Adipocyte (in vitro differentiated cells): ENCODE results near the gene NCSTN.
A peak's percentile ranks its signal among the peaks of the same experiment; 100 is the strongest.

Experiments
- DNase-seq: peaks from one replicate; pipeline ENCODE4 v3.0.0-alpha.2; 2015; ENCODE audit warnings: low read depth
- H3K27me3 ChIP-seq: replicated peaks from 2 replicates; pipeline ENCODE4 v1.7.0; 2013; ENCODE audit warnings: mild to moderate bottlenecking, low read length, moderate library complexity; ENCODE audit not compliant: control insufficient read depth, insufficient read depth
- H3K36me3 ChIP-seq: 2 replicates; pipeline ENCODE4 v1.7.0; 2013; ENCODE audit warnings: low read length, mild to moderate bottlenecking, moderate library complexity; ENCODE audit not compliant: control insufficient read depth, insufficient read depth, severe bottlenecking
- H3K4me1 ChIP-seq: 2 replicates; pipeline ENCODE4 v1.7.0; 2013; ENCODE audit warnings: mild to moderate bottlenecking, low read length, moderate library complexity; ENCODE audit not compliant: control insufficient read depth, insufficient read depth
- H3K4me3 ChIP-seq: 2 replicates; pipeline ENCODE4 v1.7.0; 2013; ENCODE audit warnings: mild to moderate bottlenecking, low read length, moderate library complexity
- H3K9ac ChIP-seq: 2 replicates; pipeline ENCODE4 v1.7.0; 2013; ENCODE audit warnings: mild to moderate bottlenecking, low read length, moderate library complexity
- H3K9me3 ChIP-seq: 2 replicates; pipeline ENCODE4 v1.7.0; 2013; ENCODE audit warnings: mild to moderate bottlenecking, low read length, moderate library complexity; ENCODE audit not compliant: control insufficient read depth

The NCSTN gene

DNA sequence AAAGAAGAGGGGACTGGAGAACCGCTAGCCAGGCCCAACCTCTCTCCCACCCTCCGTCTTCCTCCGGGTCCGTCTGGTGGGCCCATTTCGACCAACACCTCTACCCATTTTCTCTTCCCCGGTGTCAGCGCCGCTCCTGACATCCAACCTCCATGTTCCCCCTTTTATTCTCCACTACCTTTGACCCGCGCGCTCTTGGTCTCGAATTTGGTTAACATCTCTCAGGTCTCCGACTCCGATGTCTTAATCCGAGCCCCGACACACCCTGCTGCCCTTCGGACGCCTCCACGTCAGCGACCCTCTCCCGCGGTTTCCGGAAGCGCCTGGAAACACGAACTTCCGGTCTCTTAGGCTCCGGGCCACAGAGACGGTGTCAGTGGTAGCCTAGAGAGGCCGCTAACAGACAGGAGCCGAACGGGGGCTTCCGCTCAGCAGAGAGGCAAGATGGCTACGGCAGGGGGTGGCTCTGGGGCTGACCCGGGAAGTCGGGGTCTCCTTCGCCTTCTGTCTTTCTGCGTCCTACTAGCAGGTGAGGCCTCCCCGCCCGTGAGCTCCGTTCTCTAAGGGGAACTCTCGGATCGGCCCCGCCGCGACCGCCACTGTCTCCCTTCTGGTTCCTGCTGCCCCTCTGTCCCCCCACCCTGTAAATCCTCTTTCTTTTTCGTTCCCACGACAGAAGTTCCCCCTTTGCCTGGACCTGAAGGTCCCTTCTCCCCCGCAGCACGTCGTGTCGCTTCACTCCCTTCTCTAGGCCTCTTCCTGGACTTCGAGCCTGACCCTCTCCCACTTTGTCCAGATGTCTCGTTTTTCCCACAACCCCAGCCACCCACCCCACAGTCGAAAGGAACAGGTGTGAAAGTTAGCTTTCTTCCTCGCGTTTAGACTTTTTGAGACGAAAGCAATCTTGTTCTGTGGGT, at the start of gene NCSTN, which contains the start of gene COPA:
TSS of gene NCSTN (plus strand) at position 431 of the 917 bp plus-strand sequence. CDS start at position 445, 14 bp downstream.
TSS of gene COPA (minus strand) at position 298 of the 917 bp plus-strand sequence. CDS start at position 218, 80 bp downstream.
- H3K4me3 ChIP-seq: peak within 1 kb of the TSS; percentile 99
- H3K4me1 ChIP-seq: peaks cover 40% of the 10 kb centered on the region
- peaks cover 53% of the 10 kb centered on the region for H3K36me3 ChIP-seq
- H3K9me3 ChIP-seq: no peaks in the 10 kb centered on the region
- peak within 1 kb of the TSS; percentile 94 for H3K9ac ChIP-seq
- DNase-seq: peak; percentile 99
- H3K27me3 ChIP-seq: no peaks in the 10 kb centered on the region

GRCh38 chr1:160296036-160296435, 47.1 kb upstream of the NCSTN start:
- no peak overlapping the region for H3K9ac ChIP-seq
- H3K27me3 ChIP-seq: no peaks in the 10 kb centered on the region
- H3K9me3 ChIP-seq: no peaks in the 10 kb centered on the region
- H3K36me3 ChIP-seq: peaks cover 98% of the 10 kb centered on the region
- DNase-seq: no peak
- H3K4me3 ChIP-seq: no peak overlapping the region
- H3K4me1 ChIP-seq: peaks cover 47% of the 10 kb centered on the region

- peaks cover 92% of the 10 kb centered on the region for H3K36me3 ChIP-seq
- H3K4me3 ChIP-seq: no peak overlapping the region
- no peak overlapping the region for H3K9ac ChIP-seq
- no peaks in the 10 kb centered on the region for H3K9me3 ChIP-seq
- H3K4me1 ChIP-seq: peaks cover 14% of the 10 kb centered on the region
- no peak for DNase-seq
- no peaks in the 10 kb centered on the region for H3K27me3 ChIP-seq
Observed at GRCh38 chr1:160300173-160300572, 43.0 kb upstream of the NCSTN start.

DNA sequence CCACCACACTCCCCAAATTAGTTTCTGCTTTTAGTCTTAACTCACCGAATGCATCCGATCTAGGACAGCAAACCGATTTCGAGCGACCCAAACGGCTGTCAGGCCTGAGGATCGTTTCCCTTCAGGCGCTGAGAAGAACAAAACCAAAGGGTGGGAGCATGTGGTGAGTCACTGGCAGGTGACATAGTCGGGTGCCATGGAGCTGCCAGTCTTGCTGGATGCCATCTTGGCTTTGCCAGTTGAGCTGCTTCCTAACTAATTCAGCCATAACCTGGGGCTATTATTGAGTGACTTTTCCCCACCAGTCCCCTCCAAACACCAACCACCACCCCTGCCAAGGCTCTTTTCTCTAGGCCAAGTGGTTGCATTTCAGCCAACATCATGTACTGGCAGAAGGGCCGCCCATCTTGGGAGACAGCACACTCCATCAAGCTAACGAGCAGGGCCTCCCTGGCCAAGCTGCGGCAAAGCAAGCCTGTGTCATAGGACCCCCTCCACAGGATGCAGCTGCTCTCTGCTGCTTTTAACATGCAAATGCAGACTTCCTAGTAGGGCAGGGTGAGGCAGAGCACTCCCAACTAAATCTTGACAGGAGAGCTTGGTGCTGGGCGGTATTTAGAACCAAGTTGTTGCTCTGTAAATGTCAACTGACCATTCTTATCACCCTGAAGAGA, 35.9 kb upstream of the NCSTN start:
- Histone ChIP-seq H3K9ac (no peak overlapping the region), H3K4me1 (peaks cover 28% of the 10 kb centered on the region), H3K9me3 (no peaks in the 10 kb centered on the region), H3K27me3 (no peaks in the 10 kb centered on the region), H3K36me3 (peaks cover 95% of the 10 kb centered on the region), H3K4me3 (no peak overlapping the region)
- no peak for DNase-seq

- Histone ChIP-seq H3K9me3 (no peaks in the 10 kb centered on the region), H3K9ac (peak overlapping the region; percentile 65), H3K4me1 (peaks cover 28% of the 10 kb centered on the region), H3K4me3 (peak overlapping the region; percentile 49), H3K27me3 (no peaks in the 10 kb centered on the region), H3K36me3 (peaks cover 97% of the 10 kb centered on the region)
- peak; percentile 5 for DNase-seq
Observed at GRCh38 chr1:160308451-160309184, 34.6 kb upstream of the NCSTN start.

DNA sequence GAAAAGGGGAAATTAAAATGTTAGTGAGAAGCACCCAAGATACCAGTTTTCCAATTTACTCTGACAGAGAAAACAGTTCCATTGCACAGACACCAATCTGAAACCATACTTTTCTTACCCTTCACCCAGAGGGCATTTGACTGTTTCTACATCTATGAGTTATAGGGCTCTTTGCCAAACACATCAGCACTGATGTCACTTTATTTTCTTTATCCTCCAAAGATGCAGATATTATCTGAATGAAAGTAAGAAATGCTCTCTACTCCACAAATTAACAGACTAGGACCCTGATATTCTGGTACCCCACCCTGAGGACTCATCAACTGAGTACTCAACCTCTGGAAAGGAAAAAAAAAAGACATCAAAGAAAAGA, 34.0 kb upstream of the NCSTN start:
- Histone ChIP-seq H3K4me3 (peak overlapping the region; percentile 49), H3K36me3 (peaks cover 97% of the 10 kb centered on the region), H3K9me3 (no peaks in the 10 kb centered on the region), H3K27me3 (no peaks in the 10 kb centered on the region), H3K9ac (peak overlapping the region; percentile 65), H3K4me1 (peaks cover 28% of the 10 kb centered on the region)
- peak; percentile 73 for DNase-seq

- peaks cover 28% of the 10 kb centered on the region for H3K4me1 ChIP-seq
- H3K9ac ChIP-seq: peak overlapping the region; percentile 65
- peaks cover 97% of the 10 kb centered on the region for H3K36me3 ChIP-seq
- no peaks in the 10 kb centered on the region for H3K9me3 ChIP-seq
- H3K27me3 ChIP-seq: no peaks in the 10 kb centered on the region
- DNase-seq: peak; percentile 22
- H3K4me3 ChIP-seq: peak overlapping the region; percentile 49
Observed at GRCh38 chr1:160309571-160309970, 33.6 kb upstream of the NCSTN start.

DNA sequence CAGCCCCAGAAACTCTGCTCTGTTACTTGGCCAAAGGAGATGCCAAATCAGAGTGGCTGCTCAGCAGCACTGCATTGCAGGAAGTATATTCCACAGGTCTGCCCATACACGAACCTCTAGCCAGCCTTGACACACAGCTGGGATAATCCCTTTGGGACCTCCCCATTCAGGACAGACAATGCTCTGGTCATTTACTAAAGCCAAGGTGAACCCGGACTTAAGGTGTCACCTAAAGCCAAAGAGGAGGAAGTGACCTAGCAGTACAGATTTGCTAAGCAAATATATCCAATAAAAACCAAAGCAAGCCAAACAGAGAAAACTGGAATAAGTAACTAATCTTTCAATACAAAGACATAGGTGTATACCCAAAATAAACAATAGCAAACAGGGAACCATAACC, 27.8 kb upstream of the NCSTN start:
- no peak for DNase-seq
- no peaks in the 10 kb centered on the region for H3K27me3 ChIP-seq
- H3K36me3 ChIP-seq: peaks cover 93% of the 10 kb centered on the region
- H3K4me1 ChIP-seq: peaks cover 4% of the 10 kb centered on the region
- no peaks in the 10 kb centered on the region for H3K9me3 ChIP-seq
- no peak overlapping the region for H3K9ac ChIP-seq
- no peak overlapping the region for H3K4me3 ChIP-seq

GRCh38 chr1:160322831-160323230, 20.4 kb upstream of the NCSTN start:
- no peak overlapping the region for H3K9ac ChIP-seq
- peaks cover 5% of the 10 kb centered on the region for H3K4me1 ChIP-seq
- peaks cover 86% of the 10 kb centered on the region for H3K36me3 ChIP-seq
- H3K27me3 ChIP-seq: no peaks in the 10 kb centered on the region
- H3K4me3 ChIP-seq: no peak overlapping the region
- no peak for DNase-seq
- H3K9me3 ChIP-seq: no peaks in the 10 kb centered on the region

DNA sequence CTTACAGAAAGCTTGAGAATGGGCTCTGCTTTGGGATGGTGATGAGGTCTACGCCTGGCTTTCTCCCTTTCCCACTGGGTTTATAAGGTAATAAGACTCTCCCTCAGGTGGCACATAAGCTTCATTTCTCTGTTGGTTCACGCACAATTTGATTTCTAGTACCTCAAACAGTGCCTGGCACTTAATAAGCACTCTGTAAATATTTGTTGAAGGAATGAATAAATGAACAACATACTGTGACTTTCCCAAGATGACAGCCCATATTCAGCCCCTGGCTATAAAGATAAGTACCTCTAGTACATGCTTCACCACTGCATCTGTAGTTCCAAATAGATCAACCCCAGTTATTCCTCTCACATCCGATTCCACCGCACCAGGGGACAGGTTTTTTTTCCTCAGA, 17.9 kb upstream of the NCSTN start:
- no peaks in the 10 kb centered on the region for H3K27me3 ChIP-seq
- no peak overlapping the region for H3K4me3 ChIP-seq
- peaks cover 89% of the 10 kb centered on the region for H3K36me3 ChIP-seq
- no peak overlapping the region for H3K9ac ChIP-seq
- H3K9me3 ChIP-seq: no peaks in the 10 kb centered on the region
- DNase-seq: no peak
- peaks cover 5% of the 10 kb centered on the region for H3K4me1 ChIP-seq

DNA sequence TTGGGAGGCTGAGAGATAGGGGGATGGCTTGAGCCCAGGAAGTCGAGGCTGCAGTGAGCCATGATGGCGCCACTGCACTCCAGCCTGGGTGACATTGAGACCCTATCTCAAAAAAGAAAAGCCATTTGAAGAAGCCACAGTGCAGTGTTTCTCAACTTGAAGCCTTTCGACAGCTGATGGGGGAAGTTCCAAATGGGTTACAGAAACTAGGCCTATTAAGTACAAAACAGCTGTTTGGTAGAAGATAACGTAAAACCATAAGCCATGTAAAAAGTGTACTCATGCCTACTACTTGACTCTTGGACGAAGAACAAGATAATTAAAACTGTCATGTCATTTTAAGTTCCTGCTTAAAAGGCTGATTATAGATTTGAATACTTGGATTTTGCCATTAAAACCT, 16.8 kb upstream of the NCSTN start:
- peaks cover 5% of the 10 kb centered on the region for H3K4me1 ChIP-seq
- peaks cover 93% of the 10 kb centered on the region for H3K36me3 ChIP-seq
- H3K27me3 ChIP-seq: no peaks in the 10 kb centered on the region
- no peak overlapping the region for H3K4me3 ChIP-seq
- H3K9ac ChIP-seq: no peak overlapping the region
- no peak for DNase-seq
- H3K9me3 ChIP-seq: no peaks in the 10 kb centered on the region
